Upper lobe of right lung (tissue), 1 donor: Measurements from ENCODE around the gene RASAL3. TPM values are rescaled to one million over a fixed set of nuclear protein-coding genes. Genes with fewer than 3 reads are reported as not detected.
A peak's percentile ranks its signal among the peaks of the same experiment; 100 is the strongest.

Source experiments
- ATAC-seq: fragments of 200-7000 bp; cut with Tn5 transposase; one replicate; pipeline ENCODE4 v1.9.1; 2020; ENCODE audit warnings: mild to moderate bottlenecking, moderate library complexity
- DNase-seq: peaks from one replicate; pipeline ENCODE4 v3.0.0-alpha.2; 2020
- H3K27ac ChIP-seq: fragments of 200-600 bp; one replicate; pipeline ENCODE4 v1.8.0; 2022
- H3K27me3 ChIP-seq: fragments of 200-600 bp; one replicate; pipeline ENCODE4 v1.8.0; 2022; ENCODE audit warnings: mild to moderate bottlenecking
- H3K36me3 ChIP-seq: fragments of 200-600 bp; one replicate; pipeline ENCODE4 v1.8.0; 2022
- H3K4me1 ChIP-seq: fragments of 200-600 bp; one replicate; pipeline ENCODE4 v1.8.0; 2022
- H3K4me3 ChIP-seq: fragments of 200-600 bp; one replicate; pipeline ENCODE4 v1.8.0; 2022; ENCODE audit warnings: mild to moderate bottlenecking
- H3K9me3 ChIP-seq: fragments of 200-600 bp; one replicate; pipeline ENCODE4 v1.8.0; 2022
- CTCF ChIP-seq: fragments of 200-600 bp; IDR thresholded peaks from one replicate; pipeline ENCODE4 v1.8.0; 2022; ENCODE audit warnings: antibody characterized with exemption
- intact Hi-C: fragments of 100-400 bp; cut with DNase I; formaldehyde crosslinking; loops from one replicate; pipeline ENCODE4 v1.11.0; 2022
- total RNA-seq: library from RNA; stranded (reverse); fragmentation: NEBNext Ultra II Directional; extraction: Animal tissue kit (Norgen Biotek cat#: 25700); gene quantifications from one replicate; pipeline ENCODE4 v1.2.1, GENCODE V29; 2021
- donor health status: DM: no; HTN: yes; CAD: no; lungs with severe emphysema.

RASAL3 gene
- total RNA-seq, 1 donor from 2014 or later = 19.1 TPM

- no peak overlapping the region for H3K27ac ChIP-seq
- no peaks in the 10 kb centered on the region for H3K4me1 ChIP-seq
- H3K4me3 ChIP-seq = no peak overlapping the region
- no peak for TF ChIP-seq CTCF
- ATAC-seq (no peak), DNase-seq (no peak)
- intact Hi-C loops = no loop called here
- H3K36me3 ChIP-seq = no peaks in the 10 kb centered on the region
- H3K27me3 ChIP-seq = no peaks in the 10 kb centered on the region
- H3K9me3 ChIP-seq = no peaks in the 10 kb centered on the region
Observed at GRCh38 chr19:15439821-15440641, 24.3 kb downstream of the RASAL3 start.

DNA sequence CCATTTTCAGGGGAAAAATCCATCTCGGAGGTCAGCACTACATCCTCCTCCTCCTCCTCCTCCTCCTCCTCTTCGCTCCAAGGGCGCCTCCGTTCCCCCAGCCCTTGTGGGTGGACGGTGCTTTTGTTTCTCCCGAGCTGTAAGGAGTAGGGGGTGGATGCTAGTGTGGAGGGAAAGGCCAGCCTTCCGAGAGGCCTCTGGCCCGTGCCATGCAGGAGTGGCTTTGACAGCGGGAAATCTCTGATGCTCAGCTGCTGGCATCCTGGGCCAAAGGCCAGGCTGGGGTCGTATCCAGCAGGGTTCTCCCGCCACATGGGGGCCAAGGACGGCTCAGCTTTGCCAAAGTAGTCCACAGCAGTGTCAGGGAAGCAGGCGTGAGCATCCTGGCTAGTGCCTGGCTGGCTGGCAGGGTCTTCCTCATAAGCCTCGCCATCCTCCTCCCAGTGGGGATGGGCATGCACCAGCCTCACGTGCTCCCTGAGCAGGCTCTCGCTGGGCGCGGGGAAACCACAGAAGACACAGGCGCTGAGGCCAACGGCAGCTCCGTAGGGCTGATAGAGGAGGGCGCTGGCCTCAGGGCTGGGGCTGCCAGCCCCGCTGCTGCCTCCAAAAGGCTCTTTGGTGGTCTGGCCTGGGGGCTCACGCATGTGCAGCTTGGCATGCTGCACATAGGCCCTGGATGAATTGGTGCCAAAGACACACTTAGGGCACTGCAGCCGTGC, 25.1 kb downstream of the RASAL3 start:
- H3K36me3 ChIP-seq = no peaks in the 10 kb centered on the region
- no peaks in the 10 kb centered on the region for H3K9me3 ChIP-seq
- no peaks in the 10 kb centered on the region for H3K4me1 ChIP-seq
- no peak overlapping the region for H3K27ac ChIP-seq
- no peak for ATAC-seq
- DNase-seq = no peak
- no peak for TF ChIP-seq CTCF
- no peaks in the 10 kb centered on the region for H3K27me3 ChIP-seq
- intact Hi-C loops = no loop called here
- no peak overlapping the region for H3K4me3 ChIP-seq

DNA sequence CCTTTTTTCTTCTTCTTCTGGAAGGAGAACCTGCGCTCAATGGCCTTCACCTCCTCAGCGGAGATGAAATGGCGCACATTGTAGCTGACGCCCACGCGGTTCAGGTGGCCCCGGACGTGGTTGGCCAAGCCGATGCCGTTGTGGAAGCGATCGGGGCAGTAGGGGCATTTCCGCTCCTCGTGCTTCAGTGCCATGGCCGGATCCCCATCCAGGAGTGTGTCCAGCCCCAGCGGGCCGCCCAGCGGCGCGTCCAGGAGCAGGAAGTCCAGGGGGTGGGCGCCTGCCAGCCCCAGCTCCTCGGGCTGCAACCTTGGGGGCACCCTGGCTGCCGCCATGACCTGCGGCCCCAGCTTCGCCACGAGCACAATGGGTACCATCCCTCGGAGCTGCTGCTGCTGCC, 25.8 kb downstream of the RASAL3 start:
- no peak overlapping the region for H3K27ac ChIP-seq

DNA sequence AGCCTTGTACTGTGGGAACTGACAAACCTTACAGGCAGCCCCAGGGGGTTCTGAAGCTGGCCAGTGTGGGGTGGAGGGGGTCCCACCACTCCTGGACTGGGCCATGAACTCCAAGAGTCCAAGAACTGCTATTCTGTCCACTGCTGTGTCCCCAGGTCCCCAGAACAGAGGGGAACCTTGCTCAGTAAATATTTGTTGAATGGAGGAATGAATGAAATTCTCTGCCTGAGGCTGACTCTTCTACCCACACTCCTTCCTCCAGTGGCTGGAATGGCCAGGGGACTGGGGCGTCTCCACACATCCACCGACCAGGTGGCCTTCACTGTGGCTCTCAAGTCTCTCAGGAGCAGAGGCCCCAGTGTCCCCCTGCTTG, 26.2 kb downstream of the RASAL3 start:
- intact Hi-C loops = no loop called here
- Histone ChIP-seq H3K36me3 (no peaks in the 10 kb centered on the region), H3K27ac (no peak overlapping the region), H3K9me3 (no peaks in the 10 kb centered on the region), H3K4me3 (no peak overlapping the region), H3K27me3 (no peaks in the 10 kb centered on the region), H3K4me1 (peaks cover 8% of the 10 kb centered on the region)
- DNase-seq = no peak
- ATAC-seq = no peak
- no peak for TF ChIP-seq CTCF

More for the DNA sequence above, 25.8 kb downstream of the RASAL3 start:
- H3K9me3 ChIP-seq = no peaks in the 10 kb centered on the region
- H3K4me3 ChIP-seq = no peak overlapping the region
- no peak for TF ChIP-seq CTCF
- no peaks in the 10 kb centered on the region for H3K27me3 ChIP-seq
- H3K4me1 ChIP-seq = peaks cover 3% of the 10 kb centered on the region
- intact Hi-C loops = no loop called here
- no peaks in the 10 kb centered on the region for H3K36me3 ChIP-seq
- ATAC-seq (no peak), DNase-seq (no peak)

GRCh38 chr19:15437355-15438123, 26.8 kb downstream of the RASAL3 start:
- intact Hi-C loops = no loop called here

More at GRCh38 chr19:15437355-15438123, 26.8 kb downstream of the RASAL3 start:
- Histone ChIP-seq H3K9me3 (no peaks in the 10 kb centered on the region), H3K4me3 (no peak overlapping the region), H3K27me3 (no peaks in the 10 kb centered on the region), H3K27ac (peak overlapping the region; percentile 24), H3K36me3 (no peaks in the 10 kb centered on the region), H3K4me1 (peaks cover 8% of the 10 kb centered on the region)
- DNase-seq (no peak), ATAC-seq (no peak)
- TF ChIP-seq CTCF = no peak
